MG63 (cell line): ENCODE data around the gene MTHFR. TPM values are rescaled to one million over a fixed set of nuclear protein-coding genes. Genes with fewer than 3 reads are reported as not detected.
A peak's percentile ranks its signal among the peaks of the same experiment; 100 is the strongest.

Experiments
- DNase-seq: peaks from one replicate; pipeline ENCODE4 v3.0.0-alpha.2; 2020
- H3K27me3 ChIP-seq: fragments of 250-450 bp; sonication (Bioruptor Pico); 2 replicates; pipeline ENCODE4 v1.5.1; 2020; ENCODE audit warnings: mild to moderate bottlenecking, moderate library complexity
- H3K36me3 ChIP-seq: fragments of 250-450 bp; sonication (Bioruptor Pico); 2 replicates; pipeline ENCODE4 v1.5.1; 2020; ENCODE audit warnings: mild to moderate bottlenecking, moderate library complexity
- H3K4me3 ChIP-seq: fragments of 250-450 bp; sonication (Bioruptor Pico); 2 replicates; pipeline ENCODE4 v1.5.1; 2020; ENCODE audit warnings: mild to moderate bottlenecking, moderate library complexity
- H3K9me3 ChIP-seq: fragments of 250-450 bp; sonication (Bioruptor Pico); 2 replicates; pipeline ENCODE4 v1.5.1; 2020; ENCODE audit warnings: mild to moderate bottlenecking, moderate library complexity
- total RNA-seq: library from RNA; depleted of rRNA; stranded (reverse); fragments of >200 nt; shearing (Covaris generic); gene quantifications from 2 replicates; pipeline ENCODE4 v1.2.3, GENCODE V29; 2014; ENCODE audit warnings: low replicate concordance

The MTHFR gene
- total RNA-seq, 1 experiment from 2014 or later: 7.8 TPM

- no peaks in the 10 kb centered on the region for H3K36me3 ChIP-seq
- peaks cover 5% of the 10 kb centered on the region; the same call in 1 of the 2 replicates for H3K9me3 ChIP-seq
- H3K4me3 ChIP-seq: no peak overlapping the region
- no peak for DNase-seq
- no peaks in the 10 kb centered on the region for H3K27me3 ChIP-seq
Observed at GRCh38 chr1:11759791-11760190, 46.0 kb downstream of the MTHFR start.

GRCh38 chr1:11757047-11757446 is 48.7 kb downstream of the MTHFR start:
- no peak for DNase-seq
- Histone ChIP-seq H3K4me3 (no peak overlapping the region), H3K36me3 (no peaks in the 10 kb centered on the region), H3K27me3 (no peaks in the 10 kb centered on the region), H3K9me3 (peaks cover 5% of the 10 kb centered on the region; the same call in 1 of the 2 replicates)

GRCh38 chr1:11753555-11754208 is 52.1 kb downstream of the MTHFR start:
- no peak for DNase-seq

GRCh38 chr1:11752359-11753088 is 53.2 kb downstream of the MTHFR start:
- DNase-seq: no peak
- H3K9me3 ChIP-seq: peaks cover 5% of the 10 kb centered on the region; the same call in 1 of the 2 replicates
- H3K27me3 ChIP-seq: no peaks in the 10 kb centered on the region
- H3K36me3 ChIP-seq: no peaks in the 10 kb centered on the region; the same call in 1 of the 2 replicates
- no peak overlapping the region for H3K4me3 ChIP-seq

More at GRCh38 chr1:11753555-11754208, 52.1 kb downstream of the MTHFR start:
- H3K4me3 ChIP-seq: no peak overlapping the region
- H3K36me3 ChIP-seq: no peaks in the 10 kb centered on the region; the same call in 1 of the 2 replicates
- no peaks in the 10 kb centered on the region for H3K27me3 ChIP-seq
- H3K9me3 ChIP-seq: peaks cover 5% of the 10 kb centered on the region; the same call in 1 of the 2 replicates

GRCh38 chr1:11751087-11751486 is 54.7 kb downstream of the MTHFR start:
- Histone ChIP-seq H3K4me3 (no peak overlapping the region), H3K36me3 (peaks cover 5% of the 10 kb centered on the region; the same call in 1 of the 2 replicates), H3K9me3 (no peaks in the 10 kb centered on the region), H3K27me3 (no peaks in the 10 kb centered on the region)
- DNase-seq: no peak

- H3K9me3 ChIP-seq: no peaks in the 10 kb centered on the region
- H3K27me3 ChIP-seq: no peaks in the 10 kb centered on the region
- DNase-seq: no peak
- H3K36me3 ChIP-seq: peaks cover 8% of the 10 kb centered on the region; the same call in 1 of the 2 replicates
- no peak overlapping the region for H3K4me3 ChIP-seq
Observed at GRCh38 chr1:11749996-11750395, 55.8 kb downstream of the MTHFR start.

GRCh38 chr1:11749203-11749689 is 56.5 kb downstream of the MTHFR start:
- Histone ChIP-seq H3K4me3 (no peak overlapping the region), H3K27me3 (no peaks in the 10 kb centered on the region), H3K36me3 (peaks cover 8% of the 10 kb centered on the region; the same call in 1 of the 2 replicates), H3K9me3 (no peaks in the 10 kb centered on the region)
- peak; percentile 30 for DNase-seq

GRCh38 chr1:11748294-11749202 is 57.2 kb downstream of the MTHFR start:
- Histone ChIP-seq H3K36me3 (peaks cover 8% of the 10 kb centered on the region; the same call in 1 of the 2 replicates), H3K9me3 (no peaks in the 10 kb centered on the region), H3K4me3 (no peak overlapping the region), H3K27me3 (no peaks in the 10 kb centered on the region)
- DNase-seq: no peak

- no peak for DNase-seq
- H3K4me3 ChIP-seq: no peak overlapping the region
- no peaks in the 10 kb centered on the region for H3K27me3 ChIP-seq
- H3K9me3 ChIP-seq: no peaks in the 10 kb centered on the region
- H3K36me3 ChIP-seq: peaks cover 8% of the 10 kb centered on the region; the same call in 1 of the 2 replicates
Observed at GRCh38 chr1:11746795-11747487, 58.8 kb downstream of the MTHFR start.

GRCh38 chr1:11746092-11746491 is 59.7 kb downstream of the MTHFR start:
- no peak for DNase-seq
- Histone ChIP-seq H3K4me3 (no peak overlapping the region), H3K27me3 (no peaks in the 10 kb centered on the region), H3K9me3 (no peaks in the 10 kb centered on the region), H3K36me3 (peaks cover 8% of the 10 kb centered on the region; the same call in 1 of the 2 replicates)

GRCh38 chr1:11744287-11744686 is 61.5 kb downstream of the MTHFR start:
- Histone ChIP-seq H3K27me3 (no peaks in the 10 kb centered on the region), H3K36me3 (peaks cover 8% of the 10 kb centered on the region; the same call in 1 of the 2 replicates), H3K9me3 (no peaks in the 10 kb centered on the region), H3K4me3 (no peak overlapping the region)
- DNase-seq: no peak

GRCh38 chr1:11741919-11742558 is 63.7 kb downstream of the MTHFR start:
- DNase-seq: no peak
- H3K9me3 ChIP-seq: no peaks in the 10 kb centered on the region
- peaks cover 8% of the 10 kb centered on the region; the same call in 1 of the 2 replicates for H3K36me3 ChIP-seq
- H3K27me3 ChIP-seq: no peaks in the 10 kb centered on the region
- no peak overlapping the region for H3K4me3 ChIP-seq

GRCh38 chr1:11741482-11741881 is 64.3 kb downstream of the MTHFR start:
- Histone ChIP-seq H3K9me3 (no peaks in the 10 kb centered on the region), H3K27me3 (no peaks in the 10 kb centered on the region), H3K36me3 (peaks cover 4% of the 10 kb centered on the region; the same call in 1 of the 2 replicates), H3K4me3 (no peak overlapping the region)
- DNase-seq: no peak

- Histone ChIP-seq H3K36me3 (no peaks in the 10 kb centered on the region), H3K4me3 (no peak overlapping the region), H3K27me3 (no peaks in the 10 kb centered on the region), H3K9me3 (no peaks in the 10 kb centered on the region)
- DNase-seq: no peak
Observed at GRCh38 chr1:11740258-11741192, 65.2 kb downstream of the MTHFR start.

- H3K36me3 ChIP-seq: no peaks in the 10 kb centered on the region
- no peak for DNase-seq
Observed at GRCh38 chr1:11738783-11739182, 67.0 kb downstream of the MTHFR start.

More at GRCh38 chr1:11738783-11739182, 67.0 kb downstream of the MTHFR start:
- Histone ChIP-seq H3K9me3 (no peaks in the 10 kb centered on the region), H3K4me3 (no peak overlapping the region), H3K27me3 (no peaks in the 10 kb centered on the region)
